ES-I3 (cell line): ENCODE measurements around the gene DAPP1.

Source experiments
- H3K36me3 ChIP-seq: 2 replicates; pipeline ENCODE4 v1.6.1; 2013; ENCODE audit warnings: mild to moderate bottlenecking, low read length, control low read depth, moderate library complexity; ENCODE audit not compliant: insufficient read depth
- H3K4me1 ChIP-seq: 2 replicates; pipeline ENCODE4 v1.6.1; 2013; ENCODE audit warnings: mild to moderate bottlenecking, control low read depth, low read length; ENCODE audit not compliant: insufficient read depth
- H3K9ac ChIP-seq: 2 replicates; pipeline ENCODE4 v1.6.1; 2013; ENCODE audit warnings: low read depth, mild to moderate bottlenecking, low read length, moderate library complexity
- H3K9me3 ChIP-seq: 2 replicates; pipeline ENCODE4 v1.6.1; 2013; ENCODE audit warnings: mild to moderate bottlenecking, low read length, moderate library complexity; ENCODE audit not compliant: control insufficient read depth, insufficient read depth

The DAPP1 gene

GRCh38 chr4:99832758-99833157 is 16.1 kb downstream of the DAPP1 start:
- Histone ChIP-seq H3K9me3 (no peaks in the 10 kb centered on the region), H3K4me1 (no peaks in the 10 kb centered on the region), H3K9ac (no peak overlapping the region), H3K36me3 (no peaks in the 10 kb centered on the region)

- Histone ChIP-seq H3K36me3 (no peaks in the 10 kb centered on the region), H3K4me1 (no peaks in the 10 kb centered on the region), H3K9me3 (no peaks in the 10 kb centered on the region), H3K9ac (no peak overlapping the region)
These were observed 17.1 kb downstream of the DAPP1 start for GRCh38 chr4:99833756-99834155.

- Histone ChIP-seq H3K9me3 (no peaks in the 10 kb centered on the region), H3K9ac (no peak overlapping the region), H3K36me3 (no peaks in the 10 kb centered on the region), H3K4me1 (no peaks in the 10 kb centered on the region)
These were observed 17.9 kb downstream of the DAPP1 start for GRCh38 chr4:99834569-99834968.

GRCh38 chr4:99835942-99836341 is 19.3 kb downstream of the DAPP1 start:
- no peaks in the 10 kb centered on the region for H3K36me3 ChIP-seq
- no peak overlapping the region for H3K9ac ChIP-seq
- no peaks in the 10 kb centered on the region for H3K9me3 ChIP-seq
- no peaks in the 10 kb centered on the region for H3K4me1 ChIP-seq

- Histone ChIP-seq H3K4me1 (no peaks in the 10 kb centered on the region), H3K36me3 (no peaks in the 10 kb centered on the region), H3K9me3 (no peaks in the 10 kb centered on the region), H3K9ac (no peak overlapping the region)
These were observed 22.3 kb downstream of the DAPP1 start for GRCh38 chr4:99838927-99839326.

GRCh38 chr4:99841129-99841528 is 24.5 kb downstream of the DAPP1 start:
- H3K9me3 ChIP-seq: no peaks in the 10 kb centered on the region
- H3K36me3 ChIP-seq: no peaks in the 10 kb centered on the region
- H3K4me1 ChIP-seq: no peaks in the 10 kb centered on the region
- no peak overlapping the region for H3K9ac ChIP-seq

- H3K9ac ChIP-seq: no peak overlapping the region
- H3K36me3 ChIP-seq: no peaks in the 10 kb centered on the region
- H3K4me1 ChIP-seq: no peaks in the 10 kb centered on the region
- no peaks in the 10 kb centered on the region for H3K9me3 ChIP-seq
These were observed 26.8 kb downstream of the DAPP1 start for GRCh38 chr4:99843413-99843812.

- no peaks in the 10 kb centered on the region for H3K9me3 ChIP-seq
- H3K9ac ChIP-seq: no peak overlapping the region
- no peaks in the 10 kb centered on the region for H3K4me1 ChIP-seq
These were observed 27.4 kb downstream of the DAPP1 start for GRCh38 chr4:99844048-99844447.

GRCh38 chr4:99845179-99845578 is 28.6 kb downstream of the DAPP1 start:
- H3K9me3 ChIP-seq: no peaks in the 10 kb centered on the region
- H3K4me1 ChIP-seq: no peaks in the 10 kb centered on the region
- no peaks in the 10 kb centered on the region for H3K36me3 ChIP-seq
- H3K9ac ChIP-seq: no peak overlapping the region

More at GRCh38 chr4:99844048-99844447, 27.4 kb downstream of the DAPP1 start:
- H3K36me3 ChIP-seq: no peaks in the 10 kb centered on the region

GRCh38 chr4:99845708-99846469 is 29.3 kb downstream of the DAPP1 start:
- no peak overlapping the region for H3K9ac ChIP-seq
- no peaks in the 10 kb centered on the region for H3K9me3 ChIP-seq
- no peaks in the 10 kb centered on the region for H3K4me1 ChIP-seq
- H3K36me3 ChIP-seq: no peaks in the 10 kb centered on the region

GRCh38 chr4:99846891-99847290 is 30.3 kb downstream of the DAPP1 start:
- Histone ChIP-seq H3K4me1 (no peaks in the 10 kb centered on the region), H3K9ac (no peak overlapping the region)

GRCh38 chr4:99847362-99847976 is 30.8 kb downstream of the DAPP1 start:
- Histone ChIP-seq H3K4me1 (no peaks in the 10 kb centered on the region), H3K9me3 (no peaks in the 10 kb centered on the region), H3K9ac (no peak overlapping the region), H3K36me3 (no peaks in the 10 kb centered on the region)

More at GRCh38 chr4:99846891-99847290, 30.3 kb downstream of the DAPP1 start:
- H3K9me3 ChIP-seq: no peaks in the 10 kb centered on the region
- H3K36me3 ChIP-seq: no peaks in the 10 kb centered on the region

GRCh38 chr4:99848591-99849001 is 32.0 kb downstream of the DAPP1 start:
- no peaks in the 10 kb centered on the region for H3K4me1 ChIP-seq
- no peaks in the 10 kb centered on the region for H3K9me3 ChIP-seq
- H3K9ac ChIP-seq: no peak overlapping the region
- no peaks in the 10 kb centered on the region for H3K36me3 ChIP-seq

GRCh38 chr4:99852199-99852749 is 35.6 kb downstream of the DAPP1 start:
- no peaks in the 10 kb centered on the region for H3K36me3 ChIP-seq
- no peak overlapping the region for H3K9ac ChIP-seq
- peaks cover 4% of the 10 kb centered on the region; the same call in 1 of the 2 replicates for H3K4me1 ChIP-seq

GRCh38 chr4:99853190-99853589 is 36.6 kb downstream of the DAPP1 start:
- Histone ChIP-seq H3K9me3 (no peaks in the 10 kb centered on the region), H3K4me1 (peaks cover 4% of the 10 kb centered on the region; the same call in 1 of the 2 replicates), H3K36me3 (no peaks in the 10 kb centered on the region), H3K9ac (no peak overlapping the region)

More at GRCh38 chr4:99852199-99852749, 35.6 kb downstream of the DAPP1 start:
- no peaks in the 10 kb centered on the region for H3K9me3 ChIP-seq
